ENCODE results near the gene MARCHF4. TPM values are rescaled to one million over a fixed set of nuclear protein-coding genes. Genes with fewer than 3 reads are reported as not detected.

Gene MARCHF4
- total RNA-seq, 4 donors from 2014 or later = not detected

- no peak for DNase-seq (ENCODE audit: low spot score in 2 of 2)
- no peak overlapping the region for H3K27ac ChIP-seq
- H3K9me3 ChIP-seq = no peaks in the 10 kb centered on the region
- WGBS, 2 donors = 44 to 55% methylated on average over 2 of the region's 2 CpGs
- no peaks in the 10 kb centered on the region for H3K36me3 ChIP-seq
- no peak overlapping the region for H3K4me3 ChIP-seq
- TF ChIP-seq POLR2A (IDR thresholded peaks at IDR 0.05) = no peak
- TF ChIP-seq EP300 (IDR thresholded peaks at IDR 0.05) = no peak
- TF ChIP-seq, protein P1, sequence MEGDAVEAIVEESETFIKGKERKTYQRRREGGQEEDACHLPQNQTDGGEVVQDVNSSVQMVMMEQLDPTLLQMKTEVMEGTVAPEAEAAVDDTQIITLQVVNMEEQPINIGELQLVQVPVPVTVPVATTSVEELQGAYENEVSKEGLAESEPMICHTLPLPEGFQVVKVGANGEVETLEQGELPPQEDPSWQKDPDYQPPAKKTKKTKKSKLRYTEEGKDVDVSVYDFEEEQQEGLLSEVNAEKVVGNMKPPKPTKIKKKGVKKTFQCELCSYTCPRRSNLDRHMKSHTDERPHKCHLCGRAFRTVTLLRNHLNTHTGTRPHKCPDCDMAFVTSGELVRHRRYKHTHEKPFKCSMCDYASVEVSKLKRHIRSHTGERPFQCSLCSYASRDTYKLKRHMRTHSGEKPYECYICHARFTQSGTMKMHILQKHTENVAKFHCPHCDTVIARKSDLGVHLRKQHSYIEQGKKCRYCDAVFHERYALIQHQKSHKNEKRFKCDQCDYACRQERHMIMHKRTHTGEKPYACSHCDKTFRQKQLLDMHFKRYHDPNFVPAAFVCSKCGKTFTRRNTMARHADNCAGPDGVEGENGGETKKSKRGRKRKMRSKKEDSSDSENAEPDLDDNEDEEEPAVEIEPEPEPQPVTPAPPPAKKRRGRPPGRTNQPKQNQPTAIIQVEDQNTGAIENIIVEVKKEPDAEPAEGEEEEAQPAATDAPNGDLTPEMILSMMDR (IDR thresholded peaks at IDR 0.05) = no peak
- no peaks in the 10 kb centered on the region for H3K4me1 ChIP-seq
- H3K27me3 ChIP-seq = peaks cover 0 to 8% of the 10 kb centered on the region in 2 donors
Observed at GRCh38 chr2:216355711-216356110, 16.6 kb downstream of the MARCHF4 start.

GRCh38 chr2:216354306-216354705, 18.0 kb downstream of the MARCHF4 start:
- H3K27me3 ChIP-seq = peaks cover 0 to 8% of the 10 kb centered on the region in 2 donors
- TF ChIP-seq POLR2A (IDR thresholded peaks at IDR 0.05) (no peak), EP300 (IDR thresholded peaks at IDR 0.05) (no peak)
- TF ChIP-seq, protein P1 (IDR thresholded peaks at IDR 0.05) = no peak
- 62 to 66% methylated on average over 4 of the region's 4 CpGs for WGBS, 2 donors
- H3K36me3 ChIP-seq = no peaks in the 10 kb centered on the region
- H3K4me3 ChIP-seq = no peak overlapping the region
- H3K9me3 ChIP-seq = no peaks in the 10 kb centered on the region
- no peak overlapping the region for H3K27ac ChIP-seq
- DNase-seq (ENCODE audit: low spot score in 2 of 2) = no peak
- no peaks in the 10 kb centered on the region for H3K4me1 ChIP-seq

DNA sequence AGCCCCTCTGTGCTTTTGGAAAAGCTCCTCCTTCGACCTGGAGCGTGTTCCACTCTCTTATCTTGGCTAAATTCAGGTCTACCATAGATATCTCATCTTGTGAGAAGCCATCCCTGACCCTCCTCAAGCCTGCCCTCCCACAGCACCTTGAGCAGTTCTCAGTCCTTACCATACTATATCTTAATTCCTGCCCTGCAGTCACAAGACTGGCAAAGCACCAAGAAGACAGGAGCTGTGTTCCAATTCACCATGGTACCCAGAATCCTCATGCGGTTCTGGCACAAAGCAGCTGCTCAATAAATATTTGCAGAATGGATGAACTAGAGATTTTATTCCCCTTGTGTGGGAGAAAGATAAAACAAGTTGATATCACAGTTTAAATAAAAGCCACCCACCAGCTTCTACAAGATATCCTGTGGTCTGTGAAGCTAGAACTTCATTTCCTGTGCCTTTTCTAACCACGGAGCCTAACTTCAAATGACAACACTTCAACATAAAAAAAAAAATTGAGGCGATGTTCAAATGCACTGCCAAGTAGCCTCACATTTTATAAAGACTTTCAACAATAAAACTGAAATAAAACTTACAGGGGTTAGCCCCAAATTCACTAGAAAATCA, 19.5 kb downstream of the MARCHF4 start:
- TF ChIP-seq, protein P1 (IDR thresholded peaks at IDR 0.05) = no peak
- no peak for TF ChIP-seq EP300 (IDR thresholded peaks at IDR 0.05)
- TF ChIP-seq POLR2A (IDR thresholded peaks at IDR 0.05) = no peak
- Histone ChIP-seq H3K4me3 (no peak overlapping the region), H3K27ac (no peak overlapping the region), H3K36me3 (no peaks in the 10 kb centered on the region), H3K9me3 (no peaks in the 10 kb centered on the region), H3K27me3 (peaks cover 0 to 4% of the 10 kb centered on the region in 2 donors), H3K4me1 (no peaks in the 10 kb centered on the region)
- no peak for DNase-seq (ENCODE audit: low spot score in 2 of 2)
- 64 to 67% methylated on average over 5 of the region's 5 CpGs for WGBS, 2 donors

DNA sequence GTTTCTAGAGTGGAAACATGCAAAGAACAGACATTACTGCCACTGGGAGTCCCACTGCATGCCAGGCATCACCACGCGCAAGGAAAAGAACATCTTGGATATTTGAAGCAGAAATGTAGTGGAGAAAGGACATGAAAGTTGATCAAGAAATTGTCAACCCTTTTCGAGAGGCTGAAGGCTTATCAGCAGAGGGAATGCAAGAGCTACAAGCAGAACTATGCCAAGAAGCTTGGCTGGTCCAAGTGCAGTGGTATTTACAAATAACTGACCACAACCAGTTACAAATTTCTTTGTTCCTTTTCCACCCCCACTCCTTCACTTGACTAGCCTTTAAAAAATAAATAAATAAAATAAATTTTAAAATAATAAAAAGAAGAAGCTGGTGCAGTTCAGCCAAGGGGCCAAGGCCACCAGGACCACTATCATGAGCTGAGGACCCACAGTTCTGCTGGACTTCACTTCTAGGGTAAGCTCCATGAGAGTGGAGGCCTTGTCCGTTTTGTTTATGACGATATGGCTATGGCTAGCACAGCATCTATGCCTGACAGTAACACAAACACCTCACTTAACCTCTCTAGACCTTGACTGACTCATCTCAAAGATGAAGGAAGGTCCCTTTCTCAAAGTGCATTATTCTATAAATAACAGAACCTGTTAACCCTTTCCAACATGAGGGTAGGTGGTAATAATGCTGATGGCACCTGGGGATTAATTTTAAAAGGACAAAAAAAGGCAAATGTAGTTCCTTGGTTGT, 20.9 kb downstream of the MARCHF4 start:
- Histone ChIP-seq H3K36me3 (no peaks in the 10 kb centered on the region), H3K27me3 (no peaks in the 10 kb centered on the region), H3K9me3 (no peaks in the 10 kb centered on the region), H3K4me1 (no peaks in the 10 kb centered on the region), H3K4me3 (no peak overlapping the region), H3K27ac (no peak overlapping the region)
- DNase-seq (ENCODE audit: low spot score in 2 of 2) = no peak
- WGBS, 2 donors = 85 to 91% methylated on average over 5 of the region's 5 CpGs
- TF ChIP-seq EP300 (IDR thresholded peaks at IDR 0.05) (no peak), POLR2A (IDR thresholded peaks at IDR 0.05) (no peak)
- TF ChIP-seq, protein P1 (IDR thresholded peaks at IDR 0.05) = no peak

GRCh38 chr2:216350214-216350791, 22.0 kb downstream of the MARCHF4 start:
- H3K4me1 ChIP-seq = no peaks in the 10 kb centered on the region
- no peak for TF ChIP-seq EP300 (IDR thresholded peaks at IDR 0.05)
- TF ChIP-seq, protein P1 (IDR thresholded peaks at IDR 0.05) = no peak
- TF ChIP-seq POLR2A (IDR thresholded peaks at IDR 0.05) = no peak
- H3K27me3 ChIP-seq = no peaks in the 10 kb centered on the region
- no peaks in the 10 kb centered on the region for H3K9me3 ChIP-seq
- no peaks in the 10 kb centered on the region for H3K36me3 ChIP-seq
- H3K27ac ChIP-seq = no peak overlapping the region
- WGBS, 2 donors = 86 to 92% methylated on average over 3 of the region's 3 CpGs
- no peak for DNase-seq (ENCODE audit: low spot score in 2 of 2)
- no peak overlapping the region for H3K4me3 ChIP-seq
